HCT116 (cell line): ENCODE measurements around the gene DNM2.

Source experiments
- CEBPB ChIP-seq: IDR thresholded peaks from 2 replicates; pipeline ENCODE4 v1.6.1; 2012; ENCODE audit warnings: low read depth
- ZNF274 ChIP-seq: fragments of 200-500 bp; sonication (Bioruptor generic); IDR thresholded peaks from 2 replicates; pipeline ENCODE4 v1.6.1; 2014; ENCODE audit warnings: mild to moderate bottlenecking, low read depth, low read length, inconsistent platforms
- TF ChIP-seq, protein P1 (sequence below), 3 experiments: fragments of 200-600 bp in 1 of 3; sonication (generic) in 1 of 3; IDR thresholded peaks in 2 of 3; conservative IDR thresholded peaks in 1 of 3; 2 replicates each; pipeline ENCODE4 v1.5.1; 2012 to 2017; ENCODE audit warnings: low read depth in 2 of 3, low read length in 2 of 3, antibody characterized with exemption in 1 of 3, borderline replicate concordance in 1 of 3, control low read depth in 1 of 3, mild to moderate bottlenecking in 1 of 3, mixed read lengths in 1 of 3, mixed run types in 1 of 3, moderate library complexity in 1 of 3; ENCODE audit not compliant: insufficient read depth in 1 of 3
- TF ChIP-seq, protein P2 (sequence below): IDR thresholded peaks from 2 replicates; pipeline ENCODE4 v1.6.1; 2012; ENCODE audit warnings: low read depth

DNA sequence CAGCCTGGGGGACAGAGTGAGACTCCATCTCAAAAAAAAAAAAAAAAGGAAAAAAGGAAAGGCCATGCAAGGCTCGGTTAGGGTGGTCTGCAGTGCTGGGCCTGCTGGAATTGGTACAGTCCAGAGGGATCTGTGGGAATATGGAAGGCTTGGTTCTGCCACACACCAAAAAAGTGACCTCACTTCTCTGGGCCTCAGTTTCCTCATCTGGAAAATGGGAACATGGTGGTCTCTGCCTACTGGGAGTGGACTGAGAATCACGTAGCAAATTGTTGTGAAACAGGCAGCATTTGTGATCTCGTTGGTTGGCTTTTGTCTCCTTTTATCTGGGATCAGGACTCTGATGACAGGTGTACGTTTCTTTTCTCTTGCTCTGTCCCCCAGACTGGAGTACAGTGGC is 7.5 kb downstream of the DNM2 start:
- TF ChIP-seq, protein P1, sequence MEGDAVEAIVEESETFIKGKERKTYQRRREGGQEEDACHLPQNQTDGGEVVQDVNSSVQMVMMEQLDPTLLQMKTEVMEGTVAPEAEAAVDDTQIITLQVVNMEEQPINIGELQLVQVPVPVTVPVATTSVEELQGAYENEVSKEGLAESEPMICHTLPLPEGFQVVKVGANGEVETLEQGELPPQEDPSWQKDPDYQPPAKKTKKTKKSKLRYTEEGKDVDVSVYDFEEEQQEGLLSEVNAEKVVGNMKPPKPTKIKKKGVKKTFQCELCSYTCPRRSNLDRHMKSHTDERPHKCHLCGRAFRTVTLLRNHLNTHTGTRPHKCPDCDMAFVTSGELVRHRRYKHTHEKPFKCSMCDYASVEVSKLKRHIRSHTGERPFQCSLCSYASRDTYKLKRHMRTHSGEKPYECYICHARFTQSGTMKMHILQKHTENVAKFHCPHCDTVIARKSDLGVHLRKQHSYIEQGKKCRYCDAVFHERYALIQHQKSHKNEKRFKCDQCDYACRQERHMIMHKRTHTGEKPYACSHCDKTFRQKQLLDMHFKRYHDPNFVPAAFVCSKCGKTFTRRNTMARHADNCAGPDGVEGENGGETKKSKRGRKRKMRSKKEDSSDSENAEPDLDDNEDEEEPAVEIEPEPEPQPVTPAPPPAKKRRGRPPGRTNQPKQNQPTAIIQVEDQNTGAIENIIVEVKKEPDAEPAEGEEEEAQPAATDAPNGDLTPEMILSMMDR (IDR thresholded peaks at IDR 0.05 in 2 of 3, conservative IDR thresholded peaks at IDR 0.05 in 1 of 3; ENCODE audit: borderline replicate concordance in 1 of 3, insufficient read depth in 1 of 3, low read depth in 2 of 3, low read length in 2 of 3), result no peak
- no peak for TF ChIP-seq ZNF274
- TF ChIP-seq CEBPB, result no peak
- TF ChIP-seq, protein P2, sequence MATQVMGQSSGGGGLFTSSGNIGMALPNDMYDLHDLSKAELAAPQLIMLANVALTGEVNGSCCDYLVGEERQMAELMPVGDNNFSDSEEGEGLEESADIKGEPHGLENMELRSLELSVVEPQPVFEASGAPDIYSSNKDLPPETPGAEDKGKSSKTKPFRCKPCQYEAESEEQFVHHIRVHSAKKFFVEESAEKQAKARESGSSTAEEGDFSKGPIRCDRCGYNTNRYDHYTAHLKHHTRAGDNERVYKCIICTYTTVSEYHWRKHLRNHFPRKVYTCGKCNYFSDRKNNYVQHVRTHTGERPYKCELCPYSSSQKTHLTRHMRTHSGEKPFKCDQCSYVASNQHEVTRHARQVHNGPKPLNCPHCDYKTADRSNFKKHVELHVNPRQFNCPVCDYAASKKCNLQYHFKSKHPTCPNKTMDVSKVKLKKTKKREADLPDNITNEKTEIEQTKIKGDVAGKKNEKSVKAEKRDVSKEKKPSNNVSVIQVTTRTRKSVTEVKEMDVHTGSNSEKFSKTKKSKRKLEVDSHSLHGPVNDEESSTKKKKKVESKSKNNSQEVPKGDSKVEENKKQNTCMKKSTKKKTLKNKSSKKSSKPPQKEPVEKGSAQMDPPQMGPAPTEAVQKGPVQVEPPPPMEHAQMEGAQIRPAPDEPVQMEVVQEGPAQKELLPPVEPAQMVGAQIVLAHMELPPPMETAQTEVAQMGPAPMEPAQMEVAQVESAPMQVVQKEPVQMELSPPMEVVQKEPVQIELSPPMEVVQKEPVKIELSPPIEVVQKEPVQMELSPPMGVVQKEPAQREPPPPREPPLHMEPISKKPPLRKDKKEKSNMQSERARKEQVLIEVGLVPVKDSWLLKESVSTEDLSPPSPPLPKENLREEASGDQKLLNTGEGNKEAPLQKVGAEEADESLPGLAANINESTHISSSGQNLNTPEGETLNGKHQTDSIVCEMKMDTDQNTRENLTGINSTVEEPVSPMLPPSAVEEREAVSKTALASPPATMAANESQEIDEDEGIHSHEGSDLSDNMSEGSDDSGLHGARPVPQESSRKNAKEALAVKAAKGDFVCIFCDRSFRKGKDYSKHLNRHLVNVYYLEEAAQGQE, result no peak
